HS-27A (cell line): ENCODE results near the gene RAB8B.

ENCODE experiments used
- DNase-seq: peaks from one replicate; pipeline ENCODE4 v3.0.0-alpha.2; 2012; ENCODE audit warnings: low read depth, missing footprints

RAB8B gene

GRCh38 chr15:63188926-63189871 lies at the start of gene RAB8B:
Gene RAB8B, plus strand, starts transcription at chr15:63189606. Its CDS starts 19 bp downstream, at chr15:63189625.
- DNase-seq: peak; percentile 91

GRCh38 chr15:63140936-63141335 lies 48.5 kb upstream of the RAB8B start:
- DNase-seq: no peak

GRCh38 chr15:63145426-63145825 lies 44.0 kb upstream of the RAB8B start:
- DNase-seq: no peak

- DNase-seq: no peak
Measured at GRCh38 chr15:63146684-63147083, 42.7 kb upstream of the RAB8B start.

- no peak for DNase-seq
Measured at GRCh38 chr15:63151665-63152064, 37.7 kb upstream of the RAB8B start.

- no peak for DNase-seq
Measured at GRCh38 chr15:63155486-63155885, 33.9 kb upstream of the RAB8B start.

GRCh38 chr15:63156086-63156710 lies 33.2 kb upstream of the RAB8B start:
- DNase-seq: no peak

- DNase-seq: no peak
Measured at GRCh38 chr15:63156755-63157117, 32.7 kb upstream of the RAB8B start.

GRCh38 chr15:63157118-63157843 lies 32.1 kb upstream of the RAB8B start, which contains the start of gene RPS27L:
Gene RPS27L, minus strand, starts transcription at chr15:63157477. Its CDS starts 72 bp downstream, at chr15:63157405.
- DNase-seq: peak; percentile 96

GRCh38 chr15:63157891-63158431 lies 31.4 kb upstream of the RAB8B start:
- DNase-seq: peak; percentile 73

- DNase-seq: no peak
Measured at GRCh38 chr15:63160638-63161037, 28.8 kb upstream of the RAB8B start.

- no peak for DNase-seq
Measured at GRCh38 chr15:63163217-63163616, 26.2 kb upstream of the RAB8B start.

GRCh38 chr15:63165166-63165859 lies 24.1 kb upstream of the RAB8B start:
- no peak for DNase-seq

- no peak for DNase-seq
Measured at GRCh38 chr15:63166219-63166618, 23.2 kb upstream of the RAB8B start.

GRCh38 chr15:63169788-63170187 lies 19.6 kb upstream of the RAB8B start:
- DNase-seq: no peak

- no peak for DNase-seq
Measured at GRCh38 chr15:63172376-63172775, 17.0 kb upstream of the RAB8B start.

- DNase-seq: no peak
Measured at GRCh38 chr15:63172851-63173451, 16.5 kb upstream of the RAB8B start.

- no peak for DNase-seq
Measured at GRCh38 chr15:63176302-63176701, 13.1 kb upstream of the RAB8B start.

- DNase-seq: no peak
Measured at GRCh38 chr15:63178034-63178433, 11.4 kb upstream of the RAB8B start.

GRCh38 chr15:63180746-63181145 lies 8.7 kb upstream of the RAB8B start:
- DNase-seq: no peak

- no peak for DNase-seq
Measured at GRCh38 chr15:63181648-63182047, 7.8 kb upstream of the RAB8B start.
